Thyroid gland (tissue), 4 donors: ENCODE results near the gene DGKK. TPM values are rescaled to one million over a fixed set of nuclear protein-coding genes. Genes with fewer than 3 reads are reported as not detected.

Experiments used
- DNase-seq, 2 donors: peaks; one replicate each; pipeline ENCODE4 v3.0.0-alpha.2; 2019
- H3K27ac ChIP-seq, 3 donors: fragments of 200-600 bp; sonication (generic); 1 replicate in 2 of 3; 2 replicates in 1 of 3; pipeline ENCODE4 v1.5.1; 2016 to 2019; ENCODE audit warnings: mild to moderate bottlenecking in 1 of 3, moderate library complexity in 1 of 3
- H3K27me3 ChIP-seq: fragments of 200-600 bp; sonication (generic); one replicate; pipeline ENCODE4 v1.5.1; 2019
- H3K36me3 ChIP-seq, 2 donors: fragments of 200-600 bp; sonication (generic); one replicate each; pipeline ENCODE4 v1.5.1; 2016 to 2019
- H3K4me1 ChIP-seq, 2 donors: fragments of 200-600 bp; sonication (generic); one replicate each; pipeline ENCODE4 v1.5.1; 2017 to 2019
- H3K4me3 ChIP-seq, 3 donors: fragments of 200-600 bp; sonication (generic); replicated peaks in 1 of 3; 1 replicate in 2 of 3; 2 replicates in 1 of 3; pipeline ENCODE4 v1.5.1; 2016; ENCODE audit warnings: mild to moderate bottlenecking in 1 of 3
- H3K9me3 ChIP-seq: fragments of 200-600 bp; sonication (generic); one replicate; pipeline ENCODE4 v1.5.1; 2017
- CTCF ChIP-seq, 6 experiments: fragments of 200-600 bp in 3 of 6; fragments of 450-650 bp in 3 of 6; sonication (generic) in 3 of 6; IDR thresholded peaks; one replicate each; pipeline ENCODE4 v1.5.1; 2016 to 2019; ENCODE audit warnings: antibody characterized with exemption in 6 of 6, mild to moderate bottlenecking in 2 of 6, inconsistent platforms in 1 of 6, moderate library complexity in 1 of 6
- POLR2A ChIP-seq, 2 donors: fragments of 450-650 bp; IDR thresholded peaks; one replicate each; pipeline ENCODE4 v1.6.1; 2017; ENCODE audit warnings: antibody characterized with exemption in 2 of 2, mild to moderate bottlenecking in 2 of 2, moderate library complexity in 1 of 2
- WGBS, 2 donors: methylation state at CpG; one replicate each; pipeline ENCODE4 v1.1.5; 2017; 5-methylcytosine and 5-hydroxymethylcytosine counted together
- intact Hi-C: fragments of 100-400 bp; cut with DNase I; formaldehyde crosslinking; loops from one replicate; pipeline ENCODE4 v1.15.1; 2023
- total RNA-seq, 4 donors: library from RNA; depleted of rRNA; stranded (reverse); fragments of >200 nt; gene quantifications; one replicate each; pipeline ENCODE4 v1.2.3, GENCODE V29; 2016

DGKK gene
- total RNA-seq, 4 donors from 2014 or later = not detected

DNA sequence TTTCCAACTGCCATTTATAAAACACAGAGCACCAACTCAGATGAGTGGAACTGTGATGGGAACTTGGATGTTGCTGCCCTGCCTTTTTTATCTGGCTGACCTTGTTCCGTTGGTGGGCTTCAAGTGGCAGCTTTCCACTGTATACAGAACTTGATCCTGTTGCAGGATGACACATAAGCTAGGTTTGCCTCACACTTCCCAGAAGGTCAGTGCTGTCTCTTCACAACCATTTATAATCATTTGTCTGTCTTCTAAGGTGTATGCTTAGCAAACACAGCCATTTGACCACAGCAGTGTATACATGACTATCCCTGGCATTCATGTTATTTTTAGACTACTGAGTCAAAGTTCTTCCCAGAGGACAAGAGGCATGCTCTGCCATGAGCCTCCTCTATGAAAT, 20.3 kb downstream of the DGKK start:
- TF ChIP-seq CTCF (IDR thresholded peaks at IDR 0.05) (no peak), POLR2A (IDR thresholded peaks at IDR 0.05) (no peak)
- H3K9me3 ChIP-seq = no peaks in the 10 kb centered on the region
- no peak overlapping the region for H3K27ac ChIP-seq
- no peaks in the 10 kb centered on the region for H3K36me3 ChIP-seq
- H3K4me3 ChIP-seq = no peak overlapping the region
- intact Hi-C loops = no loop called here
- H3K27me3 ChIP-seq = no peaks in the 10 kb centered on the region
- WGBS, 2 donors = 71 to 100% methylated on average over 1 of the region's 1 CpG
- no peaks in the 10 kb centered on the region for H3K4me1 ChIP-seq
- no peak for DNase-seq

DNA sequence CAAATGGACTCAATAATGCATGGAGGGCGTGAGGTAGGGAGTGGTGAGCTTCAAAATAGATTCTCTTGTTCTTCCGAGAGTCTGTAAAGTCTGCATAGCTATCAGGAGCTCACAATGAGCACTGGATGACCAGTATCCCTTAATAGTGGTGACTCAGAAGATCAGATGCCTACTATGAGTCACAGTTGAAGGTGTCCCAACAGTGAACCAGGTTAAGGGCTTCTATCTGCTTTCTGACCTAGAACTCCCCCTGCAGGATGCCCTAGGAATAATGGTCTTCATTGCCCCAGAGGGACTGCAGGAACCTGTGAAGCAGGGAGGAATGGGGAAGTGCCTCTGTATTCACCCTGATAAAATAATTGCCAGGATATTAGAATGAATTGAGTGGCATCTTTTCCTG, 22.1 kb downstream of the DGKK start:
- 86 to 97% methylated on average over 2 of the region's 2 CpGs for WGBS, 2 donors

GRCh38 chrX:50447535-50447934, 23.1 kb downstream of the DGKK start:
- no peaks in the 10 kb centered on the region for H3K36me3 ChIP-seq
- intact Hi-C loops = no loop called here
- no peaks in the 10 kb centered on the region for H3K9me3 ChIP-seq
- 86 to 95% methylated on average over 3 of the region's 3 CpGs for WGBS, 2 donors
- no peak for DNase-seq
- H3K4me3 ChIP-seq = no peak overlapping the region
- no peak overlapping the region for H3K27ac ChIP-seq
- no peaks in the 10 kb centered on the region for H3K27me3 ChIP-seq
- no peaks in the 10 kb centered on the region for H3K4me1 ChIP-seq
- TF ChIP-seq CTCF (IDR thresholded peaks at IDR 0.05) = no peak
- no peak for TF ChIP-seq POLR2A (IDR thresholded peaks at IDR 0.05)

More for the DNA sequence above, 22.1 kb downstream of the DGKK start:
- no peak for DNase-seq
- intact Hi-C loops = no loop called here
- no peak overlapping the region for H3K4me3 ChIP-seq
- no peaks in the 10 kb centered on the region for H3K4me1 ChIP-seq
- TF ChIP-seq POLR2A (IDR thresholded peaks at IDR 0.05) = no peak
- no peak for TF ChIP-seq CTCF (IDR thresholded peaks at IDR 0.05)
- H3K27me3 ChIP-seq = no peaks in the 10 kb centered on the region
- no peak overlapping the region for H3K27ac ChIP-seq
- H3K9me3 ChIP-seq = no peaks in the 10 kb centered on the region
- no peaks in the 10 kb centered on the region for H3K36me3 ChIP-seq

DNA sequence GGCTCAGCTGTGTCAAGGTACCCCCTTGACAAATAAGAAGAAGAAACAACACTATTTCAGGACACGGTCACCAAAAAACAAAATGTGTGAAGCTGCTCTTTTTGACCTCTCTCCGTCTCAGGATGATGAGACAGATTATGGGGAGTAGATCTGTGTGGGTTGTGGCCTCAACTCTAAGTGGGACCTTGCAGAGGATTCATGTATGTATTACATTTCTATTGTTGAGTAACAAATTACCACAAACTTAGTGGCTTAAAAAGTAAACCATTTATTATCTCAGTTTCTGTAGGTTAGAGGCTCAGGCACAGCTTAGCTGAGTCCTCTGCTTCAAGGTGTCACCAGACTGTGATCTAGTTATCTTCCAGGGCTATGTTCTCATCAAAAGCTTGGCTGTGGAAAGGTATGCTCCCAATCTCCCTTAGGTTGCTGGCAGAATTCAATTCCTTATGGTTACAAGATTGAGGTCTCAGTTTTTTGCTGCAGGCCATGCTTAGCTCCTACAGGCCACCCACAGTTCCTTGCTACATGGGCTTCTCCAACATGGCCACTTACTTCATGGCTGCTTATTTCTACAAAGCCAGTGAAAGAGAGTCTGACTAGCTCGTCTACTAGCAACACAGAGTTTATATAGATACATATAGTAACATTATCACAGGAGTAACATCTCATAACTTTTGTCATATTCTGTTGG, 28.1 kb downstream of the DGKK start:
- H3K36me3 ChIP-seq = no peaks in the 10 kb centered on the region
- H3K9me3 ChIP-seq = no peaks in the 10 kb centered on the region
- no peaks in the 10 kb centered on the region for H3K27me3 ChIP-seq
- no peak overlapping the region for H3K27ac ChIP-seq
- no peaks in the 10 kb centered on the region for H3K4me1 ChIP-seq
- no peak for TF ChIP-seq POLR2A (IDR thresholded peaks at IDR 0.05)
- TF ChIP-seq CTCF (IDR thresholded peaks at IDR 0.05) = no peak
- DNase-seq = no peak
- intact Hi-C loops = no loop called here
- no peak overlapping the region for H3K4me3 ChIP-seq
- 76 to 89% methylated on average over 3 of the region's 3 CpGs for WGBS, 2 donors

GRCh38 chrX:50436797-50437196, 33.8 kb downstream of the DGKK start:
- 83 to 91% methylated on average over 6 of the region's 6 CpGs for WGBS, 2 donors
- DNase-seq = no peak
- H3K36me3 ChIP-seq = no peaks in the 10 kb centered on the region

More at GRCh38 chrX:50436797-50437196, 33.8 kb downstream of the DGKK start:
- intact Hi-C loops = no loop called here
- no peaks in the 10 kb centered on the region for H3K4me1 ChIP-seq
- H3K27me3 ChIP-seq = no peaks in the 10 kb centered on the region
- TF ChIP-seq CTCF (IDR thresholded peaks at IDR 0.05) = no peak
- TF ChIP-seq POLR2A (IDR thresholded peaks at IDR 0.05) = no peak
- no peak overlapping the region for H3K4me3 ChIP-seq
- H3K9me3 ChIP-seq = no peaks in the 10 kb centered on the region
- no peak overlapping the region for H3K27ac ChIP-seq
